ENCODE measurements around the gene MAST4. TPM values are rescaled to one million over a fixed set of nuclear protein-coding genes. Genes with fewer than 3 reads are reported as not detected.
A peak's percentile ranks its signal among the peaks of the same experiment; 100 is the strongest.

The MAST4 gene
- polyA plus RNA-seq, 1 experiment = 4.0 TPM

DNA sequence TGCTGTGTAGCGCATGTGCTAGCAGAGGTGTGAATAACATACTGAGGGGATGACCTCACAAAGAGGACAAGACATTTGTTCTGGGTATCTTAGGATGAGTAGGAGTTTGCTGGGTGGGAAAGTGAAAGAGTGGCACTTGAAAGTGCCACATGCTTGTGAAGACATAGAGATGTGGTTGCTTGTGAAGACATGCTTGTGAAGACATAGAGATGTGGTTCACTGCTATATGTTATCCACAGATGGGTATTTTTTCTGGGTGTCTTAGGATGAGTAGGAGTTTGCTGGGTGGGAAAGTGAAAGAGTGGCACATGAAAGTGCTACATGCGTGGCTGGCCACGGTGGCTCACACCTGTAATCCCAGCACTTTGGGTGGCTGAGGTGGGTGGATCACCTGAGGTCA, 63.6 kb downstream of the MAST4 start:
- no peak overlapping the region for H3K4me3 ChIP-seq (ENCODE audit: low read depth, low read length)

DNA sequence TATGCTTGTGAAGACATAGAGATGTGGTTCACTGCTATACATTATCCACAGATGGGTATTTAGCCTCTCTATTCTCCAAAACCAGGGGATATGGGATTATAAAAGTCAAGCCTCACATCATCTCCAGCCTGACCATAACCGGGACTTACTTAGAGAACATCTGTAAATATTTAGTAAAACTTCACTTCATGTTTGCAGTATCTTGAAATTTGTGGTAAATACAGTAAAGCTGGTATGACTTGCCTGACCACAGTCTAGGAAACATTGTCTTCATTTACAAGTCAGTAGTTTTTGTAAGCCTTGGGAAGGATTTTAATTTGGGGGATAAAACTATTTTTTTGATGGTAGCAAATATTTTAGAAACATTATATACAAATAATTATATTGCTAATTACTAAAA, 64.2 kb downstream of the MAST4 start:
- CTCF ChIA-PET = no interaction called here

More for the DNA sequence above, 63.6 kb downstream of the MAST4 start:
- TF ChIP-seq, protein P1, sequence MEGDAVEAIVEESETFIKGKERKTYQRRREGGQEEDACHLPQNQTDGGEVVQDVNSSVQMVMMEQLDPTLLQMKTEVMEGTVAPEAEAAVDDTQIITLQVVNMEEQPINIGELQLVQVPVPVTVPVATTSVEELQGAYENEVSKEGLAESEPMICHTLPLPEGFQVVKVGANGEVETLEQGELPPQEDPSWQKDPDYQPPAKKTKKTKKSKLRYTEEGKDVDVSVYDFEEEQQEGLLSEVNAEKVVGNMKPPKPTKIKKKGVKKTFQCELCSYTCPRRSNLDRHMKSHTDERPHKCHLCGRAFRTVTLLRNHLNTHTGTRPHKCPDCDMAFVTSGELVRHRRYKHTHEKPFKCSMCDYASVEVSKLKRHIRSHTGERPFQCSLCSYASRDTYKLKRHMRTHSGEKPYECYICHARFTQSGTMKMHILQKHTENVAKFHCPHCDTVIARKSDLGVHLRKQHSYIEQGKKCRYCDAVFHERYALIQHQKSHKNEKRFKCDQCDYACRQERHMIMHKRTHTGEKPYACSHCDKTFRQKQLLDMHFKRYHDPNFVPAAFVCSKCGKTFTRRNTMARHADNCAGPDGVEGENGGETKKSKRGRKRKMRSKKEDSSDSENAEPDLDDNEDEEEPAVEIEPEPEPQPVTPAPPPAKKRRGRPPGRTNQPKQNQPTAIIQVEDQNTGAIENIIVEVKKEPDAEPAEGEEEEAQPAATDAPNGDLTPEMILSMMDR (IDR thresholded peaks at IDR 0.05; ENCODE audit: insufficient read depth, low read depth, low read length) = no peak
- no peaks in the 10 kb centered on the region for H3K27me3 ChIP-seq (ENCODE audit: control insufficient read depth, insufficient read depth, low read length)
- H3K36me3 ChIP-seq (ENCODE audit: control insufficient read depth, insufficient read depth, low read length) = no peaks in the 10 kb centered on the region
- CTCF ChIA-PET = no interaction called here
- no peak for DNase-seq (ENCODE audit: low read depth)
- POLR2A ChIA-PET = no interaction called here

DNA sequence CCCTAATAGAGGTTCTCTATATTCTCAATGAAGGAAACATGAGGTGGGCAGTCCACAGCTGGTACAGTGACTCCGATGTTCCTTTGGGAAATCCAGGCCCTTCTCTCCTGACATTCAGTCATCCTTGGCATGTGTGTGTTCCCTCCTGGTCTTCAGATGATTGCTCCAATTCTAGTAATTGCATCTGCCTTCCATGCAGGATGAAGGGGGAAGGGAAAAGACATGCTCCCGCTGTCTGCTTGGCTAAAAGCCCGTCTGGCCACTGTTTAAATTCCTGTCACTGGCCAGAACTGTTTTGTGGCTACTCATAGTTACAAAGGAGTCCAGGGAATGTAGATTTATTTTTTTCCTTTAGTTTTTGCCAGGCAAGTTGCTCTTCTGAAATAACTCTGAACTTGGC, 65.0 kb downstream of the MAST4 start:
- H3K36me3 ChIP-seq (ENCODE audit: control insufficient read depth, insufficient read depth, low read length) = no peaks in the 10 kb centered on the region
- CTCF ChIA-PET = no interaction called here
- no peak overlapping the region for H3K4me3 ChIP-seq (ENCODE audit: low read depth, low read length)
- POLR2A ChIA-PET = no interaction called here
- H3K27me3 ChIP-seq (ENCODE audit: control insufficient read depth, insufficient read depth, low read length) = no peaks in the 10 kb centered on the region
- peak; percentile 6 for DNase-seq (ENCODE audit: low read depth)
- TF ChIP-seq, protein P1 (IDR thresholded peaks at IDR 0.05; ENCODE audit: insufficient read depth, low read depth, low read length) = no peak

More for the DNA sequence above, 64.2 kb downstream of the MAST4 start:
- Histone ChIP-seq H3K36me3 (ENCODE audit: control insufficient read depth, insufficient read depth, low read length) (no peaks in the 10 kb centered on the region), H3K27me3 (ENCODE audit: control insufficient read depth, insufficient read depth, low read length) (no peaks in the 10 kb centered on the region), H3K4me3 (ENCODE audit: low read depth, low read length) (no peak overlapping the region)
- no peak for DNase-seq (ENCODE audit: low read depth)
- POLR2A ChIA-PET = no interaction called here
- TF ChIP-seq, protein P1 (IDR thresholded peaks at IDR 0.05; ENCODE audit: insufficient read depth, low read depth, low read length) = no peak

DNA sequence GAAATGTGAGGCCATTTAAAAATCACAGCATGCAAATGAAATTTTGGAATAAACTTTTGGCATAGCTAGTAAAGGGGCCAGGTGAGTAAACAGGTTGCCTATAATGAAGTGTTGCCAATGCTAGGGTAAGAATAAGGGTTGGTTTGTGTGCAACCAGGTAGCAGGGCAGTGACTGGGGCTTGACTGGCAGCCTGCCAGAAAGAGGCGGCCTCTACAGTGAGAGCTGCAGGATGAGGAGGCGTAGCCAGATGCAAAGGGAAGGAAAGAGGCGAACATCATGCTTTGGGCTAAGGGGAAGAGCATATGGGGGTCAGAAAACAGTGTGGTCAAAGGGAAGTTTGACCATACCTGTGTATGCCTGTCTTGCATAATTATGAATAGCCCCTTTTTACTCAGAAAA, 70.6 kb downstream of the MAST4 start:
- no peak for DNase-seq (ENCODE audit: low read depth)
- ChIA-PET CTCF (no interaction called here), POLR2A (no interaction called here)
- no peaks in the 10 kb centered on the region for H3K27me3 ChIP-seq (ENCODE audit: control insufficient read depth, insufficient read depth, low read length)
- H3K36me3 ChIP-seq (ENCODE audit: control insufficient read depth, insufficient read depth, low read length) = no peaks in the 10 kb centered on the region
- H3K4me3 ChIP-seq (ENCODE audit: low read depth, low read length) = no peak overlapping the region
- TF ChIP-seq, protein P1 (IDR thresholded peaks at IDR 0.05; ENCODE audit: insufficient read depth, low read depth, low read length) = no peak

DNA sequence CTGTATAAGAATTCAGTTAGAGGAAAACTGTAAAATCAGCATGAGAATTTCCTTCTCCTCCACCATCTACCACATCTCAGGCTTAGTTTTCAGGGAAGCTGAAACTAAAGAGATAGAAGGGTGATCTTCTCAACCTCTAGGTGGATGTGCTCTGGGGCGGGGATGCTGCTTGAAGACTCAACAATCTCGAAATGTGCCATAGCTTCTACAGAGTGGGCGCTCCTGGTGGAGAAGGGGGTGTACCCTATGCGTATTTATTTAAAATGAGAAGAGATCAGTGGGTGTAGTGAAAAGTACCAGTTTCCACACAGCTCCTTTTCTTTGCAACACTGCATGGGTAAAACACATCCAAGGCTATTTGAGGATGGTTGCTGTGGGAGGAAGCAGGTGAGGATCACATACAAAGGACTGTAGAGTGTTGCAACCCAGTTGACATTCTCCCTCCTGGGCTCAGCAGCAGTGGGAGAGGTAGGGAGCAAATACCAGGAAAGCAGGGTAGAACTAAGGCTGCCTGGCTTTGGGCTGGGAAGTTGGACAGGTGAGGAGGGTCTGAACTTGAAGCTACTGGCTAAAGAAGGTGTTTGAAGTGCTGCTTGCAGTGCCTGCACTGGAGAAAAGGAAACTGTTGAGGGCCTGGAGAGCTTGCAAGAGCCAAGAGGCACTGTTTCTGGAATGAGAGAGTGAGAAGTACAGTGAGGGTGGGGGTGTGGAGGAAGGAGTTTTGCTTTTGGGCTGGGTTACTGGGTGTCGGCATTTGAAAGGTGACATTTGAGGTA, 73.1 kb downstream of the MAST4 start:
- CTCF ChIA-PET = interaction anchor here (1.3 kb wide), 1 partner anchor 145 kb away, joined by 3 read pairs; no protein-coding TSS in a partner anchor
- Histone ChIP-seq H3K4me3 (ENCODE audit: low read depth, low read length) (no peak overlapping the region), H3K27me3 (ENCODE audit: control insufficient read depth, insufficient read depth, low read length) (no peaks in the 10 kb centered on the region), H3K36me3 (ENCODE audit: control insufficient read depth, insufficient read depth, low read length) (no peaks in the 10 kb centered on the region)
- DNase-seq (ENCODE audit: low read depth) = no peak
- POLR2A ChIA-PET = no interaction called here
- TF ChIP-seq, protein P1 (IDR thresholded peaks at IDR 0.05; ENCODE audit: insufficient read depth, low read depth, low read length) = no peak

Data from BJ (cell line).